H54 (cell line): ENCODE results near the gene VSIG10L2.

Experiments
- DNase-seq: peaks from one replicate; pipeline ENCODE4 v3.0.0; 2011; ENCODE audit warnings: low spot score, mixed read lengths; ENCODE audit not compliant: insufficient read length
- FAIRE-seq: peaks from 3 replicates; lab custom pipeline; 2011; peaks lifted over from hg19 to GRCh38; lab: Jason Lieb, UNC
- POLR2A ChIP-seq: IDR thresholded peaks from 2 replicates; pipeline ENCODE4 v1.6.1; 2011; ENCODE audit warnings: low read depth, mild to moderate bottlenecking, low read length

VSIG10L2 gene

DNA sequence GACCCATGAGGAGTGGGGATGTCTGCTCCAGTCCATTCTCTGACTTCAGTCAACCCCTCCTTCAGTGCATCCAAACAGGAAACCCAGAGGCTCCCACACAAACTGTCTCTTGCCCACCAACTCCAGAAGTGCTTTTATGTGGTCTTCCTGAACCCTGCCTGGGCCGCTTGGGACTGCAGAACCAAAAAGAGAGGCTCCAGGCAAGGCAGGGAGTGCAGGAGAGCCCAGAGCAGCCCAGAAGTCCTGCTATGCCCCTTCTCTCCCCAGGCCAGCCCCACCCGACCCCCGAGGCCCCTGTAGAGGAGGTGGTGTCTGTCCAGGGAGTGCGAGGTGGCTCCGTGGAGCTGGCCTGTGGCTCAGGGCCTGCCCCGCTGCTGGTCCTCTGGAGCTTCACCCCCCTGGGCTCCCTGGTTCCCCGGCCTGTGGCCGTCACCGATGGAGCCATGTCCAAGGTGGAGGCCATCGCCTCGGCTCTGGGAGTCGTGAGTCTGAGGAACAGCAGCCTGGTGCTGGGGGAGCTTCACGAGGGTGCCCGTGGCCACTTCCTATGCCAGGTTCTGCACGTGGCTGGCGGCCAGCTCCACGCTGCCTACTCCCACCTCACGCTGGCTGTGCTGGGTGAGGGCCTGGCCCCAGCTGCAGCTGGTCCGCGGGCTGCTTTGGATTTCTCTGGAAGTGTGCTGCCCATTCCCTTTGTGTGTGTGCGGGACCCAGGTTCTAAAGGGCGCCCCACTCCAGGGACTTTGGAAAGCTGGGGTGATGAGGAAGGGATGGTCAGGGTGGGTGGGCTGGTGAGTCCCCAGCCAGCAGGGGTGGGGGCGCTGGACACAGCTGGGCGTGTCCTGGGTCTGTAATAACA is 1.8 kb downstream of the VSIG10L2 start:
- DNase-seq (no peak), FAIRE-seq (no peak)
- TF ChIP-seq POLR2A: no peak

DNA sequence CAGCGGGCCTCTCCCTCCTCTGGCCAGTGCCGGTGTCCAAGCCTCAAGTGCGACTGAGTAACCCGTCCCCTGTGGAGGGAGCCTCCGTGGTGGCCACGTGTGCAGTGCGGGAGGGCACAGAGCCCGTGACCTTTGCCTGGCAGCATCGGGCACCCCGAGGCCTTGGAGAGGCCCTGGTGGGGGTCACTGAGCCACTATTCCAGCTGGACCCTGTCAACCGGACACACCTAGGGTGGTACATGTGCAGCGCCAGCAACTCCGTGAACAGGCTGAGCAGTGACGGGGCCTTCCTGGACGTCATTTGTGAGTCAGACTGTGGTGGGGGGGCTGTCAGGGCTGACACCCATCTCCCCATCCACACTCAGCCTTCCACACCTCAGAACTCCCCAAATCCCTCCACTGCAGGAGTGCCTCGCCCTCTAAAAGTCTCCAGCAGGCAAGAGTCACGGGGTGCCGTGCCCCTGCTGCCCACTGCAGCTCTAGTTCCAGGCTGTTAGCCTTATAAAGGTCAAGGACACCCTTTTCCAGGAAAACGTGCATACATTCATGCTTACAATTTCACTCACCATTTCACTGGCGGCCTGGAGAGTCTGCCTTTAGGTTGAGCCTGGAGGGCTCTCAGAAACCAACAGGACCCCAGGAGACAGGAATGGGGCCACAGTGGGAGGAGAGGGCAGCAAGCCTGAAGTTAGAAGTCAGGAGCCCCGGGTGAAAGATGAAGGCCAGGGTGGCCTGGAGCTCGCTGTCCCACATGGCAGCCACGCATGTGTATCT is 2.6 kb downstream of the VSIG10L2 start:
- no peak for FAIRE-seq
- no peak for DNase-seq
- no peak for TF ChIP-seq POLR2A

DNA sequence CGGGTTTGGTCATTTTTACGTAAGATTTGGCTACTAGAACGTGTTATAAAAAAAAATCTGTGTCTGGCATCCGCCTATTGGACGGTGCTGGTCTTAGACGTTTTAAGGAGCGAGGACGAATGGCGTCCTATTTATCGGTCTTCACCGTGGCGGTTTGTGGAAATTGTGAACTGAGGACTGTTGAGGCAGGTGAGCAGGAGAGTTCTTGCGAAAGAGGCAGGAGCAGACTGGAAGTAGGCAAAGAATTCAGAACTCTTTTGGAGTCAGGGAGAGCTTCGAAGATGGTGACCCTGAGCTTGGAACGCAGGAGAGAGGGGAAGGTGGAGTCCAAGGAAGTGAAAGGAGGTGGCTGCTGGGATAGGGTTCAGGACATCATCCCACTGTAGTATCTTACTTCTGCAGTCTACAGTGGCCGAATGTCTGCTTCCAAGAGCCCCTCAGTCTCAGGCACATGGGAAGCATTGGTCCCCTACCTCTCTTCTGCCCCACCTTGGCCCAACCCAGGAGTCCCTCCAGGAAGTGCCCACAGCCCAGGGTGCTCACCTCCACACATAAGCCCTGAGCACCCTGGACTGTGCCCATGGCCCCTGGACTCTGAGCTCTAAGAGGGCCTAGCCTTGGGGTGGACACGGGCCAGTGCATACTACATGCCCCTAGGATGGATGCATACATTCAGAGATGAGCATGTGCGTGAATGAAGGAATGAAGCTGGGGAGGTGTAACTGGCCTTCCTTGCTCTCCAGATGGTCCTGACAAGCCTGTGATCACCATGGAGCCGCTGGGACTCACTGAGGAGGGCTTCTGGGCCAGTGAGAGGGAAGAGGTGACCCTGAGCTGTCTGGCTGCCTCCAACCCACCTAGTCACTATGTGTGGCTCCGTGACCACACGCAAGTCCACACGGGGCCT is 3.7 kb downstream of the VSIG10L2 start:
- FAIRE-seq: no peak
- DNase-seq: no peak
- TF ChIP-seq POLR2A: no peak

DNA sequence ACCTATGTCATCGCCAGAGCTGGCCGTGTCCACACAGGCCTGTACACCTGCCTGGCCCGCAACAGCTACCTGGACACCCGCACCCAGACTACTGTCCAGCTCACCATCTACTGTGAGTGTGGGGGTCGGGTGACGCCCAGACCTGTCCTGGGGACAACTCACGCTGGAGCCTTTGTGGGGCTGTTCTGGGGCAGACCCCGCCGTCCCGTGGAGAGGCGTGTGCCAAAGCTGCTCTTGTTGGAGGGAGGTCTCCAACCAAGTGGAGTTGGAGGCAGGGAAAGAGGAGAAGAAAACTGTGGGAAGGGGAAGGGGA is 4.3 kb downstream of the VSIG10L2 start:
- FAIRE-seq (no peak), DNase-seq (no peak)
- no peak for TF ChIP-seq POLR2A

DNA sequence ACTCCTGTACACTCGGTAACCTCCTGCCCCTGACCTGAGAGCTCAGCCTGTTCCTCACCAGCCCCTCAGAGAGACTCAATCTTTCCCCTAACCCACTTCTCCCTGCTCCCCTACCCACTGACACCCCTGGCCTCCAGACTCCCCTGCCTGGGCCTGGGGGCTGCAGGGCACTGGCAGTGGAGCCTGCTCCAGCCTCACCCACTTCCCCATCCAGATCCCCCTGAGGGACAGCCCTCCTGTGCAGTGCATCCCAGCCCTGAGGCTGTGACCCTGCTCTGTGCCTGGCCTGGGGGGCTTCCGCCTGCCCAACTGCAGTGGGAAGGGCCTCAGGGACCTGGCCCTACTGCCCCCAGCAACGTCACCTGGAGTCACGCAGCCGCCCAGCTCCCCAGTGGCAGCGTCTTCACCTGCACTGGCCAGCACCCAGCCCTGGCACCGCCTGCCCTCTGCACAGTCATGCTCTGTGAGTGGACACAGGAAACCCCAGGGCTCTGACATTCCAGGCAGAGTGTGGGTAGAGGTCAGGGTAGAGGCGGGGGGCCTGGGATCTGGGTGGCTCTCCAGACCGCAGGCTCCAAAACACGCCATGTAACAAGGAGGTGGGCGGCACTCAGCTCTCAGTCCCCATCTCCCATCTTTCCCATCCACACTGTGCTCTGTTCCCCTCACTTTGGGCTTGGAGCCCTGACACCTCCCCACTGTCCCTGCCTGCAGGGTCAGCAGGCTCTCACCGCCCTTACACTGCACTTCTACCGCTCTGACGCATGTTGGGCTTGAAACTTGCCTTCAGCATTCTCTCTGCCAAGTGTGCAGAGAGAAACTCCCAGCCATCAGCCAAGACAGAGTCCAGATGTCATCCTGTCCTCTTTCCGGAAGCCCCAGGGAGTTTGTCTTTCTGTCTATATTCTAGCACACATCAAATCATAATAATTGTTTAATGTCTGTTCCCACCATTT is 5.1 kb downstream of the VSIG10L2 start:
- DNase-seq (no peak), FAIRE-seq (no peak)
- TF ChIP-seq POLR2A: no peak

DNA sequence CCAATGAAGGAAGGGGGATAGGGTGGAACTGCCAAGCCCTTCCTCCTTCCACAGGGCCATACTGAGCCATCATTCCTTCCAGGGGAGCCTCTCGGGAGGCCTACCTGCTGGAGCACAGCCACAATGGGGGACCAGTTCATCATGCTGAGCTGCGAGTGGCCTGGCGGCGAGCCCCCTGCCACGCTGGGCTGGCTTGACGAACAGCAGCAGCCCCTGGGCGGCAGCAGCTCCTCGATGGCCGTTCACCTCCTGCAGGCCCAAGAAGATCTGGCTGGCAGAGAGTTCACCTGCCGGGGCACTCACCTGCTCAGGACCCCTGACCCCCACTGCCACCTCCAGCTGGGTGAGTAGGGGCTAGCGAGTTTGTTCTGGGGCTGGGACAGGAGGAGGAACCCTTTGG is 5.9 kb downstream of the VSIG10L2 start:
- no peak for FAIRE-seq
- no peak for TF ChIP-seq POLR2A
- DNase-seq: no peak

DNA sequence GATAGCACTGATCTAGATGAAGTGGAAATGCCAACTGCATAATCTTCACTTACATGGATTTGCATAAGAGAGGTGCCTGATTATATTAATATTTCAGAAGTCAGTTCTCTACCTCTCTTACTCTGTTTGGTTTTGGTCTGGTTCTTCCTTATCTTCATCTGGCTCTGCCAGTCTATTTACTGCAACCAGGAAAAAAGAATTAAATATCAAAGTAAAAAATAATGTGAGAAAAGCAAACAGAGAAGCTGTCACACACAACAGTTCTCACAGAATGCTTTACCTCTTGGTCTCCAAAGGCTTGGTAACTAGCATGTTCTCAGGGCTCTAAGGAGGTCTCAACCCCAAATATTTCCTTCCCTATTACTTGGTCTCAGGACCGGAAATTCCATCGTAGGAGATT is 6.7 kb downstream of the VSIG10L2 start:
- FAIRE-seq (no peak), DNase-seq (no peak)
- no peak for TF ChIP-seq POLR2A

DNA sequence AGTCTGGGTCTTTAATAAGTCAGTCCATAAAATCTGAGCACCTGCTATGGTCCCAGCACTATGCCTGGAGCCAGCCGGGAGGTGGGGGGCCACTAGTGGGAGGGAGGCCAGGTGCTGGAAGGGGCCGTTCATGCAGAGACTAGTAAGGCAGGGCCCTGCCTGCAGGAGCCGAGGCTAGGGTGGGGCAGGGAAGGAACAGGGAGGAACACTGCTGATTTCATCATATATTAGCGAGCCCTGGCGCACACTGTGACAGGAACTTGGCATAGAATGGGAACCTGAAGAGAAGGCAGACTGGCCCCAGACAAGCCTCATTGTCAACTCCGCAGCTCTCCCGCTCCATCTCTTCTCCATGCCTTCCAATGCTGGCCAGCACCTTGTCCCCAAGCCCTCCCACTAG is 7.1 kb downstream of the VSIG10L2 start:
- TF ChIP-seq POLR2A: no peak
- FAIRE-seq: no peak
- no peak for DNase-seq

DNA sequence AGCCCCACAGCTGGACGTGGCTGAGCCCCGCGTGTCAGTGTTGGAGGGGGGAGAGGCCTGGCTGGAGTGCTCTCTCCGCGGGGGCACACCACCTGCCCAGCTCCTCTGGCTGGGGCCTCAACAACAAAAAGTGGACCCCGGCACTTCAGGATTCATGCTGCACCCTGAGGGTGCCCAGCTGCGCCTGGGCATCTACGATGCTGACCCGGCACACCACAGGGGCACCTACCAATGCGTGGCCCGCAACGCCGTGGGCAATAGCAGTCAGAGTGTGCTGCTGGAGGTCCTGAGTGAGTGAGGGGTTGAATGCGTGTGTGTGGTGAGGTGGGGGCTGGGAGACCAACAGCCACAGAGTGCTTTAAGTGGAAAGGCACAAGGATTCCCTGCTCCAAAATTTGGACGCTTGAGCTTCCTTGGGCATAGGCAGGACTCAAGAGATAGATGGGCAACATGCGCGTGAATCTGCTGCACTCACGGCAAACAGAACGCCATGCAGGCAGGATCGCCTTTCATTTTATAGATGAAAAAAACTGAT is 7.6 kb downstream of the VSIG10L2 start:
- TF ChIP-seq POLR2A: no peak
- FAIRE-seq (no peak), DNase-seq (no peak)

DNA sequence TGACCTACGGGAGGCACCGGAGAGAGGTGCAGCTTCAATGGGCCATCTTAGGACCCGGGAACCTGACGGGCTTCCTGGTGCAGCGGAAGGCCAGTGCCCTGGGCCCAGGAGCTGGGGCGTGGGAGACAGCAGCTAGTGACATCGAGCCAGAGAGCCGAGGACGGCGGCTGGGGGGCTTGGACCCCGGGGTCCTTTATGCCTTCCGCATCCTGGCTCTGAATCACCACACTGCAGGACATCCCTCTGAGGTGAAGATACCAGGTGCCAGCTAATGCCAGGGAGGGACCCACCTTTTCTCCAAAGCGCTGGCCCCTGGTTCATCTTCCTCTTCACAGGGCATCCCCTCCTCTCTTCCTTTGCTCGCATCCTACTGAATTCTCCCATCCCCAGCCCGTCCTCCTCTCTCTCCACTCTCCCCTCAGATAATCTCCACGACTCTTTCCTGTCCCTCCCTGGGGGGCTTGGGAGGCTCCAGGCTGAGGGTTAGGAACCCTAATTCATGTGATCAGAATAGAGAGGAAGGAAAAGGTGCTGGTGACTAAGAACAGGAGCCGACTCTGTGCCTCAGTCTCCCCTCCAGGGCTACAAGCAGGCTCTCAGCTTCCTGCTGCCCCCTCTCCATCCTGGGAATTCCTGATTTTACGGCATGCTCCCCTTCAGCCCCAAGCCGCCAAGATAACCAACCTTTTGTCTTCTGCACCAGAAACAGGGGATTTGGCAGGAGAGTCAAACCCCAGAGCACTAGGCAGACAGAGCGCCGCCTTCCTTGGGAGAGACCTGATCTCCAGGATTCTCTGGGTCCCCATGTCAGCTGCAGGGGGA is 8.5 kb downstream of the VSIG10L2 start:
- no peak for FAIRE-seq
- no peak for TF ChIP-seq POLR2A
- DNase-seq: no peak

DNA sequence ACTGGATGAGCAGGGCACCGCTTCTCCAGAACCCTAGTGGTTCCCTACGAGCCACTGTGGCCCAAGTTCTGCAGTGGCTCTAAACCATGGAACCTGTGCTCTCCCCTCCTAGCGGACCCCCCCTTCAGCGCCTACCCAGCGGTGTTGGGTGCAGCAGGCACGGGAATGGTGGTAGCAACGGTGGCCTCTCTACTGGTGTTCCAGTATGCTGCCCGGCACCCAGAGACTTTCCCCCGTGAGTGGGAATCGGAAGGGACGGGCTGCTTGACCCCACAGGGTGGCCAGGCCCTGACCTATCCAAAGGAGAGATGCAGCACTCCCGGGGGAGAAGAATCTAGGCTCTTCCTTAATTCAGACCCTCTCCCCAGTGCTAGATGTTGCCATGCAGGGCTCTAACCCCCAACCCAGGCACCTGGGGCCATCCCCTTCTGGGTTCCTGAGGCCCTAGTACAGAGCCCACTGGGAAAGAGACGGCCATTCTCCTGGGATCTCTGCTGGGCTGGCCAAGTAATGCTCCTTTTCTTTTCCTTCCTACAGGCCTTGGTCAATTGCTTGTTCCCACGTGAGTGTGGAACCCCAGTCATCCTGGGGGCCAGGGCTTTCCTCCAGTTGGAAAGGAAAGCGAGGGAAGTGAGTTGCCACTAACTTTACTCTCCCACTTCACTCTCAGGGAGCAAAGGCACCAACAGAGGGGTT is 9.2 kb downstream of the VSIG10L2 start:
- no peak for FAIRE-seq
- no peak for TF ChIP-seq POLR2A
- DNase-seq: no peak
